Measurements from ENCODE around the gene TMEM26. TPM values are rescaled to one million over a fixed set of nuclear protein-coding genes. Genes with fewer than 3 reads are reported as not detected.
"Not testable (repeated sequence)": the region's sequence is repeated elsewhere in the genome, so short reads cannot be mapped to it uniquely, and the experiment has no call there.

The TMEM26 gene
- total RNA-seq, 2 donors from 2014 or later: not detected

GRCh38 chr10:61390851-61391250, 62.3 kb downstream of the TMEM26 start:
- ATAC-seq: no peak
- WGBS, 2 donors: 65 to 75% methylated on average over 4 of the region's 4 CpGs

DNA sequence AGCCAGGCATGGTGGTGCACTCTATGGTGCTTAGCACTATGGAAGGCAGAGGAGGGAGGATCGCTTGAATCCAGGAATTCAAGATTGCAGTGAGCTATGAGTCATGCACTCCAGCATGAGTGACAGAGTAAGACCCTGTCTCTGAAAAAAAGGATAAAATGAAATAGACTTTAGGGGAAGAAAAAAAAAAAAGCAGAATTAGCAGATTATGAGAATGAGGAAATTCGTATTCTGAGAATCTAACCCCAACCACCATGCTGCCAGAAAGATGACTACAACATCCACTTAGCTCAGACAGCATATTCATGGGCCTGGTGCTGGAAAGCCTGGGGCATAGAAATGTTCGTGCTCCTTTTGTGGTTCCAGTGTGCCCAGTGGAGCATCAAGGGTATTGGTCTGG, 63.3 kb downstream of the TMEM26 start:
- ATAC-seq: no peak
- no peak overlapping the region for H3K4me3 ChIP-seq
- no peaks in the 10 kb centered on the region for H3K9me3 ChIP-seq
- peak in 1 of 4 donors; percentile 25 for DNase-seq
- no peaks in the 10 kb centered on the region for H3K36me3 ChIP-seq (replicated peaks in 1 of 2; ENCODE audit: insufficient read depth in 1 of 2, low read depth in 2 of 2)
- intact Hi-C loops (cut with DNase I): no loop called here
- H3K4me1 ChIP-seq: no peaks in the 10 kb centered on the region
- no peaks in the 10 kb centered on the region for H3K27me3 ChIP-seq
- H3K27ac ChIP-seq: peak overlapping the region in 1 of 4 donors; percentile 44
- no peak for TF ChIP-seq POLR2A (IDR thresholded peaks at IDR 0.05)
- TF ChIP-seq CTCF (IDR thresholded peaks at IDR 0.05): no peak
- 60 to 76% methylated on average over 3 of the region's 3 CpGs for WGBS, 2 donors

More at GRCh38 chr10:61390851-61391250, 62.3 kb downstream of the TMEM26 start:
- Histone ChIP-seq H3K36me3 (replicated peaks in 1 of 2; ENCODE audit: insufficient read depth in 1 of 2, low read depth in 2 of 2) (no peaks in the 10 kb centered on the region), H3K4me3 (no peak overlapping the region), H3K4me1 (no peaks in the 10 kb centered on the region), H3K27ac (peak overlapping the region in 1 of 4 donors; percentile 44), H3K27me3 (no peaks in the 10 kb centered on the region), H3K9me3 (no peaks in the 10 kb centered on the region)
- no peak for DNase-seq
- TF ChIP-seq CTCF (IDR thresholded peaks at IDR 0.05): no peak
- no peak for TF ChIP-seq POLR2A (IDR thresholded peaks at IDR 0.05)
- intact Hi-C loops (cut with DNase I): no loop called here

DNA sequence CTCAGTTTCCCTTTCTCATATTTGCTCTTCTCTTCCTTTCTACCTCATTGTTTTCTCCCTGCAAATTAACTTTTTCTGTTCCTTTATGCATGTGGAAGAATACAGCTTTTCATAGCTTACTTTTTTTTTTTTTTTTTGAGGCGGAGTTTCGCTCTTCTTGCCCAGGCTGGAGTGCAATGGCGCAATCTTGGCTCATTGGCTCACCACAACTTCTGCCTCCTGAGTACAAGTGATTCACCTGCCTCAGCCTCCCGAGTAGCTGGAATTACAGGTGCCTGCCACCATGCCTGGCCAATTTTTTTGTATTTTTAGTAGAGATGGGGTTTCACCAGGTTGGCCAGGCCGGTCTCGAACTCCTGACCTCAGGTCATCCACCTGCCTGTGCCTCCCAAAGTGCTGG, 64.2 kb downstream of the TMEM26 start:
- H3K4me3 ChIP-seq; H3K36me3 ChIP-seq (replicated peaks in 1 of 2; ENCODE audit: insufficient read depth in 1 of 2, low read depth in 2 of 2); intact Hi-C loops (cut with DNase I); H3K27ac ChIP-seq; H3K4me1 ChIP-seq; H3K9me3 ChIP-seq; ATAC-seq; H3K27me3 ChIP-seq: not testable (repeated sequence)
- DNase-seq: peak in 1 of 4 donors; percentile 24
- WGBS, 2 donors: 74 to 88% methylated on average over 6 of the region's 6 CpGs

DNA sequence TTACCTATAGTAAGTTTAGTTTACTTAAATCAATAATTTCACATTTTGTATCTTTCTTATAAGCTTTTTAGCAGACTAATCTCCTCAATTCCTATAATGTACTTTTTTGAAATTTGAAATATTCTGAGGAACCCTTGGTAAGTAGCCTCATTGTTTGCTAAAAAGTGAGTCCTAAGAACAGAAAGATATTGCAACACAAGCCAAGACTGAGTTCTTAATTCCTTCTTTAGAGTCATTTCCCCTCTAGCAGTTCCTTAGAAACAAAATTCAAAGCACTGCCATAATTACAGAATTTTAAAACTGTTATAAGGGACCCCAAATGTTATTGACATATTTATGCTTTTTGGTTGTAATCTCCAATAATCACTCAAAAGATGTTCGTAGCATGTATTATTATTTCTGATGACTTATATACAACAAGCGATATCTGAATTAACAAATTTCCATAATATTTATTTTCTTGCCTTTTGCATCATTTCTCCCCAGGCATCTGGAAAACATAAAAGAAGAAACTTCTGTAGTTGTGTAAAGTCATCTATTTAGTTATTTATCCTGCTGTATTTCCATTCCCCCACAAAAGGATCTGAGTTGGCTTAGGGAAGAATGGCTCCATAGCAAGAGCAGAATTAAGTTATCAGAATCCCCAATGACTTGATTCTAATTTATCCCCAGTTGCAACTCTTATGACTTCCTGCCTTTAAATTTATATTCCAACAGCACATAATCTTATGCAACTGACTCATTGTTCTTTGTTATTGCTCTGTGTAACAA, 67.8 kb downstream of the TMEM26 start:
- Histone ChIP-seq H3K27me3 (no peaks in the 10 kb centered on the region), H3K36me3 (replicated peaks in 1 of 2; ENCODE audit: insufficient read depth in 1 of 2, low read depth in 2 of 2) (no peaks in the 10 kb centered on the region), H3K4me3 (no peak overlapping the region), H3K27ac (no peak overlapping the region), H3K4me1 (no peaks in the 10 kb centered on the region), H3K9me3 (no peaks in the 10 kb centered on the region)
- ATAC-seq (no peak), DNase-seq (no peak)
- intact Hi-C loops (cut with DNase I): no loop called here
- TF ChIP-seq CTCF (IDR thresholded peaks at IDR 0.05): no peak
- no peak for TF ChIP-seq POLR2A (IDR thresholded peaks at IDR 0.05)
- 84 to 86% methylated on average over 2 of the region's 2 CpGs for WGBS, 2 donors

DNA sequence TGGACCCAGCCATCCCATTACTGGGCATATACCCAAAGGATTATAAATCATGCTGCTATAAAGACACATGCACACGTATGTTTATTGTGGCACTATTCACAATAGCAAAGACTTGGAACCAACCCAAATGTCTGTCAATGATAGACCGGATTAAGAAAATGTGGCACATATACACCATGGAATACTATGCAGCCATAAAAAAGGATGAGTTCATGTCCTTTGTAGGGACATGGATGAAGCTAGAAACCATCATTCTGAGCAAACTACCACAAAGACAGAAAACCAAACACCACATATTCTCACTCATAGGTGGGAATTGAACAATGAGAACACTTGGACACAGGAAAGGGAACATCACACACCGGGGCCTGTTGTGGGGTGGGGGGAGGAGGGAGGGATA, 72.0 kb downstream of the TMEM26 start:
- H3K27ac ChIP-seq; H3K36me3 ChIP-seq (replicated peaks in 1 of 2; ENCODE audit: insufficient read depth in 1 of 2, low read depth in 2 of 2); DNase-seq; intact Hi-C loops (cut with DNase I); H3K4me3 ChIP-seq; H3K4me1 ChIP-seq; H3K9me3 ChIP-seq; H3K27me3 ChIP-seq; ATAC-seq: not testable (repeated sequence)
- 73 to 80% methylated on average over 1 to 3 of the region's 3 CpGs for WGBS, 2 donors

DNA sequence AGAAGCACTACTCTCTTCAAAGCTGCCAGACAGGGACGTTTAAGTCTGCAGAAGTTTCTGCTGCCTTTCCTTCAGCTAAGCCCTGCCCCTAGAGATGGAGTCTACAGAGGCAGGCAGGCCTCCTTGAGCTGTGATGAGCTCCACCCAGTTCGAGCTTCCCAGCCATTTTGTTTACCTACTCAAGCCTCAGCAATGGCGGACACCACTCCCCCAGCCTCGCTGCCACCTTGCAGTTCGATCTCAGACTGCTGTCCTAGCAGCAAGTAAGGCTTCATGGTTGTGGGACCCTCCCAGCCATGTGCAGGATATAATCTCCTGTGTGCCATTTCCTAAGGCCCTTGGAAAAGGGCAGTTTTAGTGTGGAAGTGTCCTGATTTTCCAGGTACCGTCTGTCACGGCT, 74.3 kb downstream of the TMEM26 start:
- Histone ChIP-seq H3K27ac (no peak overlapping the region), H3K4me3 (no peak overlapping the region), H3K36me3 (replicated peaks in 1 of 2; ENCODE audit: insufficient read depth in 1 of 2, low read depth in 2 of 2) (no peaks in the 10 kb centered on the region), H3K4me1 (no peaks in the 10 kb centered on the region), H3K27me3 (no peaks in the 10 kb centered on the region), H3K9me3 (no peaks in the 10 kb centered on the region)
- intact Hi-C loops (cut with DNase I): no loop called here
- 64 to 79% methylated on average over 6 to 7 of the region's 7 CpGs for WGBS, 2 donors
- TF ChIP-seq POLR2A (IDR thresholded peaks at IDR 0.05): no peak
- no peak for TF ChIP-seq CTCF (IDR thresholded peaks at IDR 0.05)
- ATAC-seq: no peak
- no peak for DNase-seq

Measured in body of pancreas (tissue), 4 donors.